Epithelial cell of proximal tubule (primary cell): ENCODE results near the gene SYT12. TPM values are rescaled to one million over a fixed set of nuclear protein-coding genes. Genes with fewer than 3 reads are reported as not detected.
"Not testable (repeated sequence)": the region's sequence is repeated elsewhere in the genome, so short reads cannot be mapped to it uniquely, and the experiment has no call there.

Experiments
- DNase-seq: peaks from one replicate; pipeline ENCODE4 v3.0.0-alpha.2; 2011; ENCODE audit warnings: low read depth
- H3K4me3 ChIP-seq: 2 replicates; pipeline ENCODE4 v1.5.1; 2011; ENCODE audit warnings: low read depth, mild to moderate bottlenecking, low read length
- total RNA-seq: library from RNA; depleted of rRNA; stranded (reverse); fragments of >200 nt; gene quantifications from 2 replicates; pipeline ENCODE4 v1.2.3, GENCODE V29; 2015
- TF ChIP-seq, protein P1 (sequence below): conservative IDR thresholded peaks from 2 replicates; pipeline ENCODE4 v1.5.1; 2012; ENCODE audit warnings: low read depth, mild to moderate bottlenecking, low read length

SYT12 gene
- total RNA-seq, 1 donor from 2014 or later = 0.58 TPM

DNA sequence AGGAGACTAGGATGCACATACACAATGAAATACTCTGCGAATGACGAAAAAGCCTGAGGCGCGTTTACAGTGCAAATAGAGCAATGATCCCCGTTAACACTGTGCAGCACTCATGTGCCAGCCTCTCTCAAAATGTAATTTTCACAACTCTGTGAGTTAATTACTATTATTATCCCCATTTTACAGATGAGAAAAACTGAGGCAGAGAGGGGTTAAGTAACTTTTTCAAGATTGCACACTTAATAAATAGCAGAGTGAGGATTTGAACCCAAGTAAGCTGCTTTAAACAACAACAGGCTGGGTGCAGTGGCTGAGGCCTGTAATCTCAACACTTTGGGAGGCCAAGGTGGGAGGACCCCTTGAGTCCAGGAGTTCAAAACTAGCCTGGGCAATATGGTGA is 21.6 kb upstream of the SYT12 start:
- TF ChIP-seq, protein P1, sequence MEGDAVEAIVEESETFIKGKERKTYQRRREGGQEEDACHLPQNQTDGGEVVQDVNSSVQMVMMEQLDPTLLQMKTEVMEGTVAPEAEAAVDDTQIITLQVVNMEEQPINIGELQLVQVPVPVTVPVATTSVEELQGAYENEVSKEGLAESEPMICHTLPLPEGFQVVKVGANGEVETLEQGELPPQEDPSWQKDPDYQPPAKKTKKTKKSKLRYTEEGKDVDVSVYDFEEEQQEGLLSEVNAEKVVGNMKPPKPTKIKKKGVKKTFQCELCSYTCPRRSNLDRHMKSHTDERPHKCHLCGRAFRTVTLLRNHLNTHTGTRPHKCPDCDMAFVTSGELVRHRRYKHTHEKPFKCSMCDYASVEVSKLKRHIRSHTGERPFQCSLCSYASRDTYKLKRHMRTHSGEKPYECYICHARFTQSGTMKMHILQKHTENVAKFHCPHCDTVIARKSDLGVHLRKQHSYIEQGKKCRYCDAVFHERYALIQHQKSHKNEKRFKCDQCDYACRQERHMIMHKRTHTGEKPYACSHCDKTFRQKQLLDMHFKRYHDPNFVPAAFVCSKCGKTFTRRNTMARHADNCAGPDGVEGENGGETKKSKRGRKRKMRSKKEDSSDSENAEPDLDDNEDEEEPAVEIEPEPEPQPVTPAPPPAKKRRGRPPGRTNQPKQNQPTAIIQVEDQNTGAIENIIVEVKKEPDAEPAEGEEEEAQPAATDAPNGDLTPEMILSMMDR = no peak
- no peak overlapping the region for H3K4me3 ChIP-seq
- no peak for DNase-seq

DNA sequence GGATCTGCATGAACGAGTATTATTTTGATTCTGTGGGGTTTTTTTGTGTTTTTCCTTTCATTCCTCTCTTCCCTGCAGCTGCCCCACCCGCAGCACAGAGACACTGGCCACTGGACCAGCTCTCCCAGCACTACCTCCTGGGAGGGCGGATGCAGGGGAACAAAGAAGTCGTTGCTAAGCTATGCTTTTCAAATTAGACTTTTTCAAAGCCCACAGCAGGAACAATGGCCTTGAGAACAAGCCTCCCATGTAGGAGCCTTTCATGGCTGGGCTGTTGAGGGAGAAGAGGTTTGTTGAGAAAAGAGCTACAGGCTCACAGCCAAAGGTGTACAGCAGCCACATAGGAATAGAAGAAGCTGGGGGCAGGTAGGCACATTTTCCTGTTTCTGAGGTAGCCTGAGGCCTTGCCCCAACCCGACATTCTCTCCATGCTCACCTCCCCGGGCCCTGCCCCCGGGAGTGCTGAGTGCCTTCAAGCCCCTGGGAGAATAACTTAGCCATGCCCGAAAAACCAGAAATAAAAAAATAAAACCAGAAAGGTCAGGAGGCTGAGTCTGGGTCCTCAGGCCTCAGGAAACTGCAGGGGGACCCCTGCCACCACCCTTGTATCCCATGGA is 20.5 kb upstream of the SYT12 start:
- H3K4me3 ChIP-seq = no peak overlapping the region
- no peak for DNase-seq
- TF ChIP-seq, protein P1 = no peak

DNA sequence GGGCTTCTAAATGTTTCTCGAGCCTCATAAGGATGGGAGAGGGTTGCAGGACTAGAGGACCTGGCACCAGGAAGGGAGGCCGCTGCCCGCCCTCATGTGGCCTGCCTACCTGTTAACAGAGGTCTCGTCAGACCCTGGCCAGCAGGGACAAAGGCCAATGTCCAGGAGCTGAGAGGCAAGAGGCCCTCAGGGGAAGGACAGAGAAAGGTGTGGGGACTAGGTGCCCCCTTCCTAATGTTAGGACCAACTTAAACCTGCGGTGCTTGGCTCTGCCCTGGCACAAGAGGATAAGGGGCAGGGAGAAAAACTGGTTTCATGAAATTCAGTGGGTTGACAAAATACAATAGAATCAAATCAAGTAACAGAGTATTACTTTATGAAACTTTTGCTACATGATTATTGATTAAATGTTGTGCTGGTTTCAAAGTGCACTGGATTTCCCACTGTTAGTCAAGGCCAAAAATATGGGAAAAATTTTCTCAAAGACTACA is 20.0 kb upstream of the SYT12 start:
- H3K4me3 ChIP-seq = no peak overlapping the region
- no peak for DNase-seq
- TF ChIP-seq, protein P1 = no peak

DNA sequence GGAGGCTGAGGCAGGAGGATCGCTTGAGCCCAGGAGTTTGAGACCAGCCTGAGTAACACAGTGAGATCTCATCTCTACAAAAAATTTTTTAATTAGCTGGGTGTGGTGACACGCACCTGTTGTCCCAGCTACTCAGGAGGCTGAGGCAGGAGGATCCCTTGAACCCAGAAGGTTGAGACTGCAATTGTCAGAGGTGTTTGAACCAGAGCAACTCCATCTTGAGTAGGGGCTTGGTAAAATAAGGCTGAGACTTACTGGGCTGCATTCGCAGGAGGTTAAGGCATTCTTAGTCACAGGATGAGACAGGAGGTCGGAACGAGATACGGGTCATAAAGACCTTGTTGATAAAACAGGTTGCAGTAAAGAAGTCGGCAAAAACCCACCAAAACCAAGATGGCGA is 17.7 kb upstream of the SYT12 start:
- not testable (repeated sequence) for DNase-seq, H3K4me3 ChIP-seq

DNA sequence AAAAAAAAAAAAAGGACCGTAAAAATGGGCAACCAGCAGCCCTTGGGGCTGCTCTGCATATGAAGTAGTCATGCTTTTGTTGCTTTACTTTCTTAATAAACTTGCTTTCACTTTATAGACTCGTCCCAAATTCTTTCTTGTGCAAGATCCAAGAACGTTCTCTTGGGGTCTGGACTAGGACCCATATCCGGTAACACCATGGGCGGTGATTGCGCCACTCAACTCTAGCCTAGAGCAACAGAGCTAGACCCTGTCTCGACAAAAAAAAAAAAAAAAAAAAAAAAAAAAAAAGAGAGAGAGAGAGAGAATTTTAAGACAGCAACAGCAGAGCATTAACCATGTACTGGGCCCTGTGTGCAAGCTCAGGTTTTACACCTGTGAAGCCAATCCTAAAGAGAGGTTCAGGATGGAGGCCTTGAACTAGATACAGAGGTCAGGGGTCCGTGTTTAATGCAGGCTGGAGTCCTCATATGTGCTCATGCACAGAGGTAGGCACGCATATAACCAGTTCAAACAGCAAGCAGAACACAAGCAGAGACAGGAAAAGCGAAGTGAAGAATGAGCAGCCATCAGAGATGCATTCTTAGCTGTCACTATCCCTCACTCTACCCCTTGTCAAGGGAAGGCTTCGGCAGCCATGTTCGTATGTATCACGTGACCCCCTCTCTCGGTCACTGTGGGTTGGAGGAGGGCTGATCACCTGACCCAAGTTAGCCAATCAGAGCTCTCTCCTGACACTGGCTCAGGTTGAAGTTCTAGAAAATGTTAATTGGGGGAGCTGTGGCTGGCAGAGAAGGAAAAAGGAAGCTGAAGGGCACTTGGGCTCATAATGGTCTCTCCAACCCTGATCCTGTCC is 16.7 kb upstream of the SYT12 start:
- TF ChIP-seq, protein P1 = no peak
- H3K4me3 ChIP-seq = no peak overlapping the region
- DNase-seq = no peak

DNA sequence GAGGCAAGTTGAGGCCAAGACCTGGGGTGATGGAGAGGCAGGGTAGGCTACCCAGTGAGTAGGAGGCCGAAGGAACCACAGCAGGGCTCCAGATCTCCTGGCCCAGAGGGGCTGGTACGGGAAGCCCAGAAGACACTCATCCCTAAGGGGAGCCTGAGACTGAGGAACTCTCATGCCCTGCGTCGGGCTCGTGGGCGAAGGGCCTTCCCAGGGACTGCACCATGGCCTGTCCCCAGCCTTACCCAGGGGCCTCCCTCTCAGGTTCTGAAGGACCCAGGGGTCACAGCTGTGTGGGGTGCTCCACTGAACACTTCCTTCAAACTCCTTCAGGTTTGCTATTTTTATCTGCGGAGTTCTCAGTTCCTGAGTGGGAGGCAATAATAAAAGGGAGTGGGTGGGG is 15.8 kb upstream of the SYT12 start:
- no peak overlapping the region for H3K4me3 ChIP-seq
- TF ChIP-seq, protein P1 = no peak
- DNase-seq = no peak

DNA sequence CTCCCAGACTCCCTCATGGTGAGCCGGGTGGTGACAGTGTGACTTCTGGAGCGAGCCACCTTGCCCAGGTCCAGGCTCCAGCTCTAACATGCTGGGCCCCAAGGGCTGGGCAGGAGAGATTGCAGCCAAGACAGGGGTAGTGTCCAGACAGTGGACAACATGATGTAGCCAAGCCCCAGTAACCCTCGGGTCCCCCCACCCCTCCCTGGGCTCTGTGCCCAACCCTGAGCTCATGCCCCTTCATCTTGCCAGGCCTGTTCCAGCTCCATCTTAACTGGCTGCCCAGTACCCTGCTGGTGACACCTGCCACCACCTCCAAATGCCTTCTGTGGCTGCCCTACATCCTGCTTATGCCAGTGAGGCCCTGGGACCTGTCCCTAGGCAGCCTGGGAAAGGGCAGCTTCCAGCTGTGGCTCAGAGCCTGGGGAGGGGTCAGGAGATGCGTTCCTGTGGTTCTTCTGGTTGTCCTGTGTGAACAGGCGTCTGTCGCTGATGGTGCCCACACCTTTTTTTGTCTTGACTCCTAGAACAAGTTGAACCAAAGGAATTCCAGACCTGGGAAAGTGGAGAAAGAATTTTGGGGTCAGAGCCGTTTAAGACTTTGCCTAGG is 12.5 kb upstream of the SYT12 start:
- no peak for DNase-seq
- no peak overlapping the region for H3K4me3 ChIP-seq
- TF ChIP-seq, protein P1 = no peak
